ENCODE results near the gene ZSCAN10. TPM values are rescaled to one million over a fixed set of nuclear protein-coding genes. Genes with fewer than 3 reads are reported as not detected.

The ZSCAN10 gene
- total RNA-seq, 1 experiment from 2014 or later, result 207 TPM

- no peak overlapping the region for H3K23ac ChIP-seq (ENCODE audit: insufficient read length, low read depth, low read length)
- no peak overlapping the region for H4K91ac ChIP-seq (ENCODE audit: insufficient read length, low read depth, low read length)
- no peak overlapping the region for H3K27ac ChIP-seq (ENCODE audit: insufficient read length, low read depth, low read length)
- H4K20me1 ChIP-seq (ENCODE audit: control insufficient read depth, insufficient read depth, insufficient read length), result no peaks in the 10 kb centered on the region
- no peak overlapping the region for H3K14ac ChIP-seq (ENCODE audit: insufficient read depth, low read length)
- whole genome bisulfite sequencing (ENCODE audit: extremely low coverage, insufficient read length, low lambda C conversion rate), result no CpG with 5 or more reads among the region's 13 CpGs
- peak overlapping the region; percentile 79 to 90 for H3K4me3 Mint-ChIP-seq
- no peaks in the 10 kb centered on the region for H3K4me1 ChIP-seq (ENCODE audit: insufficient read depth, low read length)
- peaks cover 20% of the 10 kb centered on the region for H3K23me2 ChIP-seq (ENCODE audit: insufficient read length, low read depth, low read length, poor library complexity, severe bottlenecking)
- H3K4me1 Mint-ChIP-seq, result peaks cover 8 to 17% of the 10 kb centered on the region in 2 experiments
- no peak overlapping the region for H3K9ac ChIP-seq (ENCODE audit: extremely low read depth, insufficient read length, low read length)
- H3K4ac ChIP-seq (ENCODE audit: low read depth, low read length), result no peak overlapping the region
- no peak overlapping the region for H3K27ac Mint-ChIP-seq
- H3K9me3 ChIP-seq (ENCODE audit: control insufficient read depth, low read depth, low read length), result no peaks in the 10 kb centered on the region
- no peak overlapping the region for H3K18ac ChIP-seq (ENCODE audit: insufficient read length, low read depth, low read length)
- H4K8ac ChIP-seq (replicated peaks; ENCODE audit: insufficient read length, low read depth, low read length), result no peak overlapping the region
- peak overlapping the region; percentile 87 for H3K4me2 ChIP-seq (ENCODE audit: insufficient read depth, insufficient read length, low read length)
- no peak overlapping the region for H2AK5ac ChIP-seq (ENCODE audit: insufficient read length, low read length)
- H3K27me3 Mint-ChIP-seq (ENCODE audit: low read depth), result peaks cover 72% of the 10 kb centered on the region
- H2BK120ac ChIP-seq (ENCODE audit: low read depth, low read length, poor library complexity, severe bottlenecking), result no peak overlapping the region
- TF ChIP-seq, protein P1, sequence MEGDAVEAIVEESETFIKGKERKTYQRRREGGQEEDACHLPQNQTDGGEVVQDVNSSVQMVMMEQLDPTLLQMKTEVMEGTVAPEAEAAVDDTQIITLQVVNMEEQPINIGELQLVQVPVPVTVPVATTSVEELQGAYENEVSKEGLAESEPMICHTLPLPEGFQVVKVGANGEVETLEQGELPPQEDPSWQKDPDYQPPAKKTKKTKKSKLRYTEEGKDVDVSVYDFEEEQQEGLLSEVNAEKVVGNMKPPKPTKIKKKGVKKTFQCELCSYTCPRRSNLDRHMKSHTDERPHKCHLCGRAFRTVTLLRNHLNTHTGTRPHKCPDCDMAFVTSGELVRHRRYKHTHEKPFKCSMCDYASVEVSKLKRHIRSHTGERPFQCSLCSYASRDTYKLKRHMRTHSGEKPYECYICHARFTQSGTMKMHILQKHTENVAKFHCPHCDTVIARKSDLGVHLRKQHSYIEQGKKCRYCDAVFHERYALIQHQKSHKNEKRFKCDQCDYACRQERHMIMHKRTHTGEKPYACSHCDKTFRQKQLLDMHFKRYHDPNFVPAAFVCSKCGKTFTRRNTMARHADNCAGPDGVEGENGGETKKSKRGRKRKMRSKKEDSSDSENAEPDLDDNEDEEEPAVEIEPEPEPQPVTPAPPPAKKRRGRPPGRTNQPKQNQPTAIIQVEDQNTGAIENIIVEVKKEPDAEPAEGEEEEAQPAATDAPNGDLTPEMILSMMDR (conservative IDR thresholded peaks at IDR 0.05), result no peak
- no peaks in the 10 kb centered on the region for H3K79me1 ChIP-seq (ENCODE audit: insufficient read depth, low read depth, low read length, poor library complexity, severe bottlenecking)
- H3K9me3 Mint-ChIP-seq, result peaks cover 0 to 3% of the 10 kb centered on the region in 2 experiments; a peak in 2 of 5 replicates
- no peak for DNase-seq
- no peak overlapping the region for H3K56ac ChIP-seq (ENCODE audit: insufficient read length, low read depth, low read length)
- H3T11ph ChIP-seq (ENCODE audit: low read length), result no peak overlapping the region
- no peaks in the 10 kb centered on the region for H3K27me3 ChIP-seq (ENCODE audit: insufficient read depth, low read length)
- no peak overlapping the region for H2BK15ac ChIP-seq (ENCODE audit: low read depth, low read length)
- H2BK20ac ChIP-seq (ENCODE audit: low read depth, low read length, poor library complexity, severe bottlenecking), result no peak overlapping the region
- H4K5ac ChIP-seq (ENCODE audit: insufficient read length, low read depth, low read length), result no peak overlapping the region
- H3K79me2 ChIP-seq (ENCODE audit: insufficient read depth, low read length), result no peaks in the 10 kb centered on the region
- H3K36me3 Mint-ChIP-seq (ENCODE audit: insufficient read depth in 1 of 3, low read depth in 3 of 3), result peaks cover 9 to 29% (median 26%) of the 10 kb centered on the region in 3 experiments
- H2BK5ac ChIP-seq (ENCODE audit: insufficient read length, low read length), result no peak overlapping the region
- H2BK12ac ChIP-seq (ENCODE audit: insufficient read length, low read depth, low read length), result no peak overlapping the region
- no peak overlapping the region for H2AFZ ChIP-seq (ENCODE audit: low read length)
These were observed 51.7 kb downstream of the ZSCAN10 start for GRCh38 chr16:3047387-3047720.

All from H9 (cell line).